ENCODE data around the gene PACSIN2.
"Not testable (repeated sequence)": the region's sequence is repeated elsewhere in the genome, so short reads cannot be mapped to it uniquely, and the experiment has no call there.

Gene PACSIN2

DNA sequence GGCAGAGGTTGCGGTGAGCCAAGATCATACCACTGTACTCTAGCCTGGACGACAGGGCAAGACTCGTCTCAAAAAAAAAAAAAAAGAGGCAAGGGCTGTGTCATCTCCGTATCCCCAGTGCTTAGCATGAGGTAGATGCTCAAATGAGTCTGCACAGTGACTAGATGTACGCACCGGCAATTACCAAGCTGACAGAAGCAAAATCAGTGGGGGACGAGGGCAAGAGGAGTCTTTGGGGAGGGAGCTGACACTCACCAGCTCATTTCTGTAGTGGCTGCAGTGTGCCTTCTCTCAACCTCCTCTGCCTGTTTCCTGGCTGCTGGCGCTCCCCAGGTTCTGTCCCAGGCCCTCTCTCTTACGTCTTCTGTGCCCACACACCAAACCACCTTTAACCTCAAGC is 69.9 kb downstream of the PACSIN2 start:
- DNase-seq (no peak), ATAC-seq (peak; percentile 57)

DNA sequence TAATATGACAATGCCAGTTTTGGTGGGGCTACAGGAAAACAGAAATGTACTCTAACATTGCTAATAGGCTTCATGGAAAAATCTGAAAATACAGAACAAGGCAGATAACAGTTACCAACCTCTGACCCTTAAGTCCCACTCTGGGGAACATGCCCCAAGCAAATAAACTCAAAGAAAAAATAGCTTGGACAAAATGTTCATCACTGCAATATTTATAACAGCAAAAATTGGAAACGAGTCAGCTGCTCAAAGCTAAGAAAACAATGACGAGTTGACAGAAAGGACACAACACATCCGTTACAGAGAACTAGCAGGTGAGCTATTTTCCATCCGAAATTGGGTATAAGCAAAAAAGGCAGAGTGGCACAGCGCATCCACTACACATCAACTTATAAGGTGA is 70.5 kb downstream of the PACSIN2 start:
- DNase-seq (no peak), ATAC-seq (no peak)

DNA sequence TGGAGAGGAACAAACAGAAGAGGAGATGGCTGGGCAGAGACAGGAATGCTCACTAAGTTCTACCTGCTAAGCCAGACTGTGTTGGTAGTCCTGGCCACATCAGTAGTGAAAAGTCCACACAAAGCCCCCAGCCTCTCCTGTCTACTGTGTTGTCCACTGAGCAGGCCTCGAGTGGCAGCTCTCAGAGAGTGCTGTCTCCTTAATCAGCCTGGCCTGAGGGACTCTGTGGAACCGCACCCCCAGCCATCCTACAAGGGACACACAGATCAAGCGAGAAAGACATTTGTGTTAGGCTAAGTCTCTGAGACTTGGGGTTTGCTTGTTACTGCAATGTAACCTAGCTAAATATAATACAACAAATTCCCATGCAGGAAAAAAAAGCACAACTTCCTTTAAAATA is 71.0 kb downstream of the PACSIN2 start:
- DNase-seq (no peak), ATAC-seq (no peak)

GRCh38 chr22:42942351-42942750 is 72.6 kb downstream of the PACSIN2 start:
- ATAC-seq, result no peak
- DNase-seq, result no peak

DNA sequence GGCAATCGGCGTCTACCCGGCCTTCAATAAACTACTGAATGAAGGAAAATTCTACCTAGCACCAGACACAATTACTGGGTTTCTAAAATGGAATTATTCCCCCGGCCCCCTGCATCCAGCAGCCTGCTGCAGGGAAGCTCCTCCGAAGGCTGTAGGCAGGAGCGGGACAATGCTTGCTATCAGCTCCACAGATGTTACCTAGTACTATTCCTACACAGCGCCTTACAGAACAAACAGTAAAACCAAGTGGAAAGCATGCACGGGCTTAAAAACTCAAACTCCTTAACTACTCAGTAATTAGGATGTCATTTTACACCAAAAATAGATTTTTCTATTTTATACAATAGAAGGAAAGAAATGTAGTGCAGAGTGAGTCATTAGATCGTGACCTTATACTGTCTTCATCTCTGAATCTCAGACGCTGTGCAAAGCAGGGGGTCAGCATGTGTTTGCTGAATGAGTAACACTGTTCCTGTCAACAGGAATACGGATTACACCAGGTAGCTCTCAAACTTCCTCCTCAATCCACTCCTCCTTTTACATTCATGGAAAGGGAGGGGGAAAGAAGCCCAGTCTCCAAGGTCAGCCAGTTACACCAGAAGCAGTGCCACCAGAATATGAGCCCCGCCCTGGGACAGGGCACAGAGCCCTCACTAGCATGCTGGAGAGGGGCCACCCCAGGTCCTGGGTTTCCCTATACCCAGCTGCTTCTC is 74.9 kb downstream of the PACSIN2 start:
- no peak for DNase-seq
- peak; percentile 30 for ATAC-seq

DNA sequence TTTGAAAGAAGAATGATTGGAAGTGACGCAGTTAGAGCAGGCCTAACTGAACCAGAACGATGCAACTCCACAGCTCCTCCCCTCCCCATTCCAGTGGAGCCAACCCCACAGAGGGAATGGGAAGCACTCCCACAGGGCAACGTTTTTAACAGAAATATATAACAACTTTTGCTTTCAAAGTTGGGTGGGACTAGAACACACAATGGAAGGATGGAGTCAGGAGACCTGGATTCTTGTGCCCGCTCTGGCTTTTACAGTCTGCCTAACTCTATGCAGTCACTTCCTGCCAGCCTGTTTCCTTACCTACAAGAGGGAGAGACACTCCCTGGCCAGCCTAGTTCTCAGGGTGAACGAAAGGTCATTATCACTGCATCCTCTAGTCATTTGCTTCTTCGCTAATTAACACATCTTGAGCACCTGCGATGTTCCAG is 75.5 kb downstream of the PACSIN2 start:
- DNase-seq (no peak), ATAC-seq (no peak)

DNA sequence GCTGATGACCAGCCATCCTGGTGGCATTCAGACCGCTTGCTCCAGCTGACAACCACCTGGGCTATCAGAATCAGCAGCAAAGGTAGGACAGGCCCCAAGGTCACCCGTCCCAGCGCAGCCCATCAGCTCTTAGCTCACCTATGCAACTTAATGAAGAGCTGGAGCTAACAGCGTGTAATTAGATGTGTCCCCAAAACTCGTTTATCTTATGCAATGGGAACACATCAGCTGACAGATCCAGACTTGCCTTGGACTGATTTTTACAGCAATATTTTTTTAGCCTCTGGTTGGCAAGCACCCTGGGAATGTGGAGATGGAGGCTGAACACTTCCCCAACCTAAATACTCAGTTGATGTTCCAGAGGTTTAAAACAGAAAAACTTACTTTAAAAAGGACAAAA is 76.0 kb downstream of the PACSIN2 start:
- ATAC-seq (no peak), DNase-seq (no peak)

- no peak for ATAC-seq
Observed at GRCh38 chr22:42938449-42938848, 76.5 kb downstream of the PACSIN2 start.

DNA sequence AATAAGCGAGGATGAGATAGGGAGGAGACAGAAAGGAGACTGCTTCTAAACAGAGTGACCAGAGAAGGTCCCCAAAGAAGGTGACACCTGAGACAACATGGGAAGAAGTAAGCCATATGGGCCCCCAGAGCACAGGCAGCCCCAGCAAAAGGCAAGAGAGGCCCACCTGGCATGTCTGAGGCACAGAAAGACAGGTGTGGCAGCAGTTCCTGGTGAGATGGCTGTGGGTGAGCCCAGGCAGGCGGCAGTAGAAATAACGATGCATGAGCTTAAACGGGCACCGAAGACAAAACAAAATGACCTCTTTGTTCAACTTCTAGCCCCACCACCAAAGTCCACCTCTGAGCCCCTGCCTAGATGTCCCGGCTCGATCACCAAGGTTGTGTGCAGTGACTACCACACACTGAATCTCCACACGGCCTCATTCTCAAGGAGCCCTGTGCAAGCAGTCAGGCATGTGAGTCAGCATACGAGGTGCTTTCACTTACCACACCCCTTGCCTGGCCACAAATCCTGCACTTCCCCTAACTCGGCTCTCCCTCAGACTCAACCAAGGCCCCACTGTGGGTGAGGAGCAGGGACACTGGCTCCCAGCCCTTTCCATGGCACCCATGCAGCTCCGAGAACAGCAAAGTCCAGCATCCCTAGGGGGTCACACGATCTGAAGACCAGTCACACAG is 77.6 kb downstream of the PACSIN2 start:
- ATAC-seq (peak; percentile 81), DNase-seq (peak; percentile 46)

More at GRCh38 chr22:42938449-42938848, 76.5 kb downstream of the PACSIN2 start:
- no peak for DNase-seq

DNA sequence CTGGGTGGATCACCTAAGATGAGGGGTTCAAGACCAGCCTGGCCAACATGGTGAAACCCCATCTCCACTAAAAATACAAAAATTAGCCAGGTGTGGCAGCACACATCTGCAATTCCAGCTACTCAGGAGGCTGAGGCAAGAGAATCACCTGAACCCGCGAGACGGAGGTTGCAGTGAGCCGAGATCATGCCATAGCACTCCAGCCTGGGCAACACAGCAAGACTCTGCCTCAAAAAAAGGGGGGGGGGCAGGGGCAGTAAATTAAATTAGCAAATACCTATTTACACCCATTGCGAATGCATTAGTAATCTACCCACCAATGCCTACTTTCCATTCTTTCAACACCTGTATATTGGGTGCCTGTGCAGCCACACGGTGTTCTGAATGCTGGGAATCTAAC is 78.3 kb downstream of the PACSIN2 start:
- ATAC-seq, DNase-seq: not testable (repeated sequence)

- no peak for ATAC-seq
- DNase-seq, result no peak
Observed at GRCh38 chr22:42934338-42934737, 80.6 kb downstream of the PACSIN2 start.

GRCh38 chr22:42933485-42934091 is 81.4 kb downstream of the PACSIN2 start:
- peak; percentile 69 for DNase-seq

GRCh38 chr22:42932857-42933484 is 82.0 kb downstream of the PACSIN2 start:
- no peak for ATAC-seq

More at GRCh38 chr22:42933485-42934091, 81.4 kb downstream of the PACSIN2 start:
- peak; percentile 67 for ATAC-seq

GRCh38 chr22:42932197-42932519 is 82.8 kb downstream of the PACSIN2 start:
- ATAC-seq (no peak), DNase-seq (no peak)

More at GRCh38 chr22:42932857-42933484, 82.0 kb downstream of the PACSIN2 start:
- DNase-seq, result no peak

- no peak for ATAC-seq
- DNase-seq, result no peak
Observed at GRCh38 chr22:42931421-42932196, 83.3 kb downstream of the PACSIN2 start.

DNA sequence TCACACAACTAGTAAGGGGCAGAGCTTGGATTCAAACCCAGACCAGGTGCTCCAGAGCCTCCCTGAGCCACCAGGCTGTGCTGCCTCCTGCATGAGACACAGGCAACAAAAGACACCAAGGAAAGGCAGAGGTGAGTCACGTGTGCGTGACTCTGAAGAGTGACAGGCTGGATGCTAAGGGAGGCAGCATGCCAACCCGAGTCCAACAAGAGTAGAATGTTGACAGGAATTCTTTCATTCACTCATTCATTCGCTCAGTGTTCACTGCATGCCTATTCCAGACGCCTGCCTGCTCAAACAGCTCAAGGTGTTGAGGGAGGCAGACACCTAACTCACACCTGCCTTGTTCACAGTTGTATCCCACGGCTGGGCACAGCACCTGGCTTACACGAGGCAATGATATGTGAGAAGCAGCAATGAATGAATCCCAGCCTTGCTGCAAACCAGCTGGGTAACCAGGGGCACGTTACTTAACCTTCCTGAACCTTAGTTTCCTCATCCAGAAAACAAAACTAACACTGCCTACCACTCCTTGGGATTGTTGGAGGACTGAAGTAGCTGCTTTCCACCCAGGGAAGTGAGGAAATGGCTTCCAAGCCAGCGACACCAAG is 84.0 kb downstream of the PACSIN2 start:
- ATAC-seq (peak; percentile 53), DNase-seq (peak; percentile 35)

GRCh38 chr22:42929838-42930155 is 85.2 kb downstream of the PACSIN2 start:
- ATAC-seq (no peak), DNase-seq (no peak)

- ATAC-seq (no peak), DNase-seq (no peak)
Observed at GRCh38 chr22:42928969-42929837, 85.7 kb downstream of the PACSIN2 start.

DNA sequence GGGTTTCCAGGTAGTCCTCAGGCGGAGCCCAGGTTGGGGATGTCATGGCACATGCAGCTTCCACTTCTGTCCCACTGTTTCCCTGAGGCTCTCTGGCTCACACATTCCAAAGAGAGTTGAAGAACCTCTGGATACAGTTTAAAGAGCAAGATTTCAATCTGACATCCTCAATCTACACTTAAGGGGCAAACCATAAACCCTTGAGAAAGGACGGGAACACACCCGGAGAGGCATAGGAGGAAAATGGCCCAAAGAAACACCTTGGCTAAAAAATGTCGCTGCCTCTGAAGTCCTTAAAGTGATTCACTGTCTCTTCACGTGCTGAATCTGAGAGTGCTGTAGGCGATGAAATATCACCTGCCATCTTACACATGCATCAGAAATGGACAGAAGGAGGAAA is 87.0 kb downstream of the PACSIN2 start:
- ATAC-seq (no peak), DNase-seq (no peak)

- DNase-seq (no peak), ATAC-seq (no peak)
Observed at GRCh38 chr22:42926768-42927167, 88.2 kb downstream of the PACSIN2 start.

- no peak for ATAC-seq
Observed at GRCh38 chr22:42926104-42926503, 88.8 kb downstream of the PACSIN2 start.

More at GRCh38 chr22:42926104-42926503, 88.8 kb downstream of the PACSIN2 start:
- no peak for DNase-seq

Measured in stimulated activated naive CD8-positive, alpha-beta T cell treated with anti-CD3 and anti-CD28 coated beads, Interleukin-15, Interleukin-2, amounts not matched to agents 100 U/mL and 50 U/mL, for 24 hours (primary cell).